Caco-2 (cell line): ENCODE measurements around the gene ZDHHC14. TPM values are rescaled to one million over a fixed set of nuclear protein-coding genes. Genes with fewer than 3 reads are reported as not detected.

ENCODE experiments used
- BruUV-seq: library from RNA; stranded (reverse); fragments of 400-500 nt; replicated peaks from 2 replicates; lab custom pipeline; 2021; lab: Mats Ljungman, UMichigan
- CTCF ChIA-PET: fragments of 300-600 bp; sonication (Branson Sonifier 250); formaldehyde crosslinking; loops from one replicate; lab custom pipeline; 2022; ENCODE audit warnings: antibody characterized with exemption; lab: Charles Lee
- POLR2A ChIA-PET: fragments of 300-600 bp; sonication (Branson Sonifier 250); formaldehyde crosslinking; loops from one replicate; lab custom pipeline; 2022; ENCODE audit warnings: antibody characterized with exemption; lab: Charles Lee
- DNase-seq, 2 experiments: peaks; one replicate each; pipeline versions ENCODE4 v3.0.0 to v3.0.0-alpha.2; 2020 to 2022
- H3K27me3 ChIP-seq: replicated peaks from 2 replicates; pipeline ENCODE4 v1.6.0; 2011; ENCODE audit warnings: low read length; ENCODE audit not compliant: control insufficient read depth, insufficient read depth
- H3K36me3 ChIP-seq: 2 replicates; pipeline ENCODE4 v1.5.1; 2011; ENCODE audit warnings: low read length; ENCODE audit not compliant: control insufficient read depth, insufficient read depth
- H3K4me1 ChIP-seq: fragments of 250-450 bp; sonication (Bioruptor Pico); 2 replicates; pipeline ENCODE4 v1.5.1; 2020; ENCODE audit warnings: mild to moderate bottlenecking
- H3K4me3 ChIP-seq: 2 replicates; pipeline ENCODE4 v1.5.1; 2011; ENCODE audit warnings: low read depth, mild to moderate bottlenecking, control low read depth, low read length
- H3K9me3 ChIP-seq: fragments of 250-450 bp; sonication (Bioruptor Pico); 2 replicates; pipeline ENCODE4 v1.5.1; 2020; ENCODE audit warnings: mild to moderate bottlenecking, moderate library complexity
- H3K27ac Mint-ChIP-seq: one replicate; pipeline ENCODE4 v1.8.0; 2022; ENCODE audit warnings: mixed read lengths; ENCODE audit not compliant: unreplicated experiment
- H3K27me3 Mint-ChIP-seq: one replicate; pipeline ENCODE4 v1.8.0; 2022; ENCODE audit warnings: mixed read lengths; ENCODE audit not compliant: insufficient read depth, unreplicated experiment
- H3K36me3 Mint-ChIP-seq: one replicate; pipeline ENCODE4 v1.8.0; 2022; ENCODE audit warnings: mild to moderate bottlenecking, mixed read lengths; ENCODE audit not compliant: insufficient read depth, unreplicated experiment
- H3K4me1 Mint-ChIP-seq: one replicate; pipeline ENCODE4 v1.8.0; 2022; ENCODE audit warnings: low read depth, mixed read lengths; ENCODE audit not compliant: unreplicated experiment
- H3K4me3 Mint-ChIP-seq: one replicate; pipeline ENCODE4 v1.8.0; 2022; ENCODE audit warnings: mild to moderate bottlenecking, moderate library complexity, mixed read lengths; ENCODE audit not compliant: unreplicated experiment
- H3K9me3 Mint-ChIP-seq: one replicate; pipeline ENCODE4 v1.8.0; 2022; ENCODE audit warnings: mixed read lengths; ENCODE audit not compliant: unreplicated experiment
- intact Hi-C: fragments of 100-400 bp; cut with micrococcal nuclease; formaldehyde crosslinking; loops from one replicate; pipeline ENCODE4 v1.10.0; 2022; ENCODE audit not compliant: unreplicated experiment
- total RNA-seq: library from RNA; stranded (reverse); gene quantifications from 2 replicates; pipeline ENCODE4 v1.2.3, GENCODE V29; 2022
- TF ChIP-seq, protein P1 (sequence below), 2 experiments: fragments of 200-600 bp in 1 of 2; IDR thresholded peaks; 1 replicate in 1 of 2; 2 replicates in 1 of 2; pipeline versions ENCODE4 v1.5.1 to v1.8.0; 2011 to 2022; ENCODE audit warnings: antibody characterized with exemption in 1 of 2, control low read depth in 1 of 2, inconsistent platforms in 1 of 2, low read depth in 1 of 2, low read length in 1 of 2, mild to moderate bottlenecking in 1 of 2, moderate library complexity in 1 of 2; ENCODE audit not compliant: insufficient read depth in 1 of 2, severe bottlenecking in 1 of 2, unreplicated experiment in 1 of 2

Gene ZDHHC14
- total RNA-seq, 1 experiment from 2014 or later: 22.1 TPM

- POLR2A ChIA-PET: interaction anchor here (0.7 kb wide), 1 partner anchor 9 kb away, joined by 13 read pairs; no protein-coding TSS in a partner anchor
- TF ChIP-seq, protein P1, sequence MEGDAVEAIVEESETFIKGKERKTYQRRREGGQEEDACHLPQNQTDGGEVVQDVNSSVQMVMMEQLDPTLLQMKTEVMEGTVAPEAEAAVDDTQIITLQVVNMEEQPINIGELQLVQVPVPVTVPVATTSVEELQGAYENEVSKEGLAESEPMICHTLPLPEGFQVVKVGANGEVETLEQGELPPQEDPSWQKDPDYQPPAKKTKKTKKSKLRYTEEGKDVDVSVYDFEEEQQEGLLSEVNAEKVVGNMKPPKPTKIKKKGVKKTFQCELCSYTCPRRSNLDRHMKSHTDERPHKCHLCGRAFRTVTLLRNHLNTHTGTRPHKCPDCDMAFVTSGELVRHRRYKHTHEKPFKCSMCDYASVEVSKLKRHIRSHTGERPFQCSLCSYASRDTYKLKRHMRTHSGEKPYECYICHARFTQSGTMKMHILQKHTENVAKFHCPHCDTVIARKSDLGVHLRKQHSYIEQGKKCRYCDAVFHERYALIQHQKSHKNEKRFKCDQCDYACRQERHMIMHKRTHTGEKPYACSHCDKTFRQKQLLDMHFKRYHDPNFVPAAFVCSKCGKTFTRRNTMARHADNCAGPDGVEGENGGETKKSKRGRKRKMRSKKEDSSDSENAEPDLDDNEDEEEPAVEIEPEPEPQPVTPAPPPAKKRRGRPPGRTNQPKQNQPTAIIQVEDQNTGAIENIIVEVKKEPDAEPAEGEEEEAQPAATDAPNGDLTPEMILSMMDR (IDR thresholded peaks at IDR 0.05; ENCODE audit: insufficient read depth in 1 of 2, low read depth in 1 of 2, low read length in 1 of 2, severe bottlenecking in 1 of 2, unreplicated experiment in 1 of 2): no peak
- no peaks in the 10 kb centered on the region for H3K9me3 ChIP-seq
- Mint-ChIP-seq H3K4me3 (peak overlapping the region; percentile 51), H3K27me3 (no peaks in the 10 kb centered on the region), H3K27ac (peak overlapping the region; percentile 85), H3K4me1 (peaks cover 42% of the 10 kb centered on the region), H3K36me3 (peaks cover 37% of the 10 kb centered on the region), H3K9me3 (no peaks in the 10 kb centered on the region)
- H3K4me1 ChIP-seq: peaks cover 37% of the 10 kb centered on the region
- intact Hi-C loops: loop anchor here (1.0 kb wide), 2 partner anchors 9 to 46 kb away; no protein-coding TSS in a partner anchor
- peak; percentile 77 to 78 for DNase-seq
- no peak overlapping the region for H3K4me3 ChIP-seq
- peaks cover 2% of the 10 kb centered on the region for H3K36me3 ChIP-seq
- CTCF ChIA-PET: no interaction called here
- no peaks in the 10 kb centered on the region for H3K27me3 ChIP-seq
- BruUV-seq: no TSS peak
Observed at GRCh38 chr6:157539900-157540752, 159.1 kb downstream of the ZDHHC14 start.

DNA sequence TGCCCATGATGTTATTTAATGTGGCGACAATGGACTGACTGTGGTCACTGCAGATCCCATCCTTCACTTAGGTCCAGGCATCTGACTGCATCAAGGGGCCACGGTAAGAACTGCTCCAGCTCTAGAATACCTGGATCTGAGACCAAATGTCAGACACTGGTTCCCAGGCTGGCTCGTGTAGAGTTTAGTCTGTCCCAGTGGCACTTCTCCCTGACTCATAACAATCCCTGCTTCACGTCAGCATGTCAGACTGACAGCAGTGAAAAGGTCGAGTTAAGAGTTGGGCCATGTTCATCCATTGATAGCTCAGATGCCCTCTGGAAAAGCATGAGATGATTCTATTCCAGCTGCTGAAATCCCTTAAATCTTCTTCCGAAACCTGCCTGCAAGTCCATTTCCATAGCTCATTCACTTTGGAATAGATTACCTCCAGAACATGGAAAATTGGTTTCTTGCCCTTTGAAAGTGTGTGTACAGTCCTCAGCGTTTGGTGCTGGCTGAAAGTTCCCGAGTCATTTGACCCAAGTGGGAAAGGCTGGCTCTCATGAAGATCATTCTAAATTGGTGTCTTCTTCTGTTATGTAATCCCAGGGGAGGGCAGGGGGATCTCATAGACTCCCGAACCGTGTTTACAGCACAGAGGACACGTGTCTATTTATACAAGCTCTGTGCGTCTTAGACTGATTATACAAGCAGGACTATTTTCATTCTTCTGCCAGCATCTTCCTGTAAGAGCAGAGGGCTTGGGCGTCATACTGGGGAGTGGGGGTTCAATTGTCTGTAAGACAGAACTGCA, 160.8 kb downstream of the ZDHHC14 start:
- CTCF ChIA-PET: interaction anchor here (0.6 kb wide), 1 partner anchor 126 kb away, joined by 4 read pairs; no protein-coding TSS in a partner anchor
- Mint-ChIP-seq H3K9me3 (no peaks in the 10 kb centered on the region), H3K27me3 (no peaks in the 10 kb centered on the region), H3K4me1 (peaks cover 29% of the 10 kb centered on the region), H3K36me3 (peaks cover 35% of the 10 kb centered on the region), H3K27ac (no peak overlapping the region), H3K4me3 (no peak overlapping the region)
- peaks cover 23% of the 10 kb centered on the region for H3K4me1 ChIP-seq
- no peaks in the 10 kb centered on the region for H3K9me3 ChIP-seq
- TF ChIP-seq, protein P1 (IDR thresholded peaks at IDR 0.05; ENCODE audit: insufficient read depth in 1 of 2, low read depth in 1 of 2, low read length in 1 of 2, severe bottlenecking in 1 of 2, unreplicated experiment in 1 of 2): no peak
- intact Hi-C loops: no loop called here
- H3K27me3 ChIP-seq: no peaks in the 10 kb centered on the region
- H3K36me3 ChIP-seq: peaks cover 2% of the 10 kb centered on the region
- BruUV-seq: no TSS peak
- no peak overlapping the region for H3K4me3 ChIP-seq
- no peak for DNase-seq
- POLR2A ChIA-PET: interaction anchor here (0.5 kb wide), 1 partner anchor 28 kb away, joined by 3 read pairs; no protein-coding TSS in a partner anchor
